ENCODE results near the gene REM2. TPM values are rescaled to one million over a fixed set of nuclear protein-coding genes. Genes with fewer than 3 reads are reported as not detected.

REM2 gene
- total RNA-seq, 4 donors from 2014 or later, result 0.19 to 0.83 (median 0.32) TPM

- Histone ChIP-seq H3K4me1 (peaks cover 31 to 81% (median 34%) of the 10 kb centered on the region in 3 donors), H3K27ac (peak overlapping the region in 3 of 4 donors; percentile 61 to 99 (median 99))
- intact Hi-C loops (cut with DNase I), result loop anchor here (10.0 kb wide), 1 partner anchor 267 kb away; no protein-coding TSS in a partner anchor
Observed at GRCh38 chr14:22841311-22841710, 41.7 kb upstream of the REM2 start.

GRCh38 chr14:22841769-22842168, 41.3 kb upstream of the REM2 start:
- H3K27ac ChIP-seq, result peak overlapping the region in 3 of 4 donors; percentile 46 to 99 (median 61)
- no peak for TF ChIP-seq POLR2A (IDR thresholded peaks at IDR 0.05)
- TF ChIP-seq CTCF (IDR thresholded peaks at IDR 0.05), result no peak
- DNase-seq, result no peak
- no peaks in the 10 kb centered on the region for H3K9me3 ChIP-seq
- WGBS, 2 donors, result 92 to 94% methylated on average over 7 to 8 of the region's 8 CpGs
- H3K36me3 ChIP-seq, result peaks cover 38 to 67% (median 54%) of the 10 kb centered on the region in 3 donors
- H3K27me3 ChIP-seq, result no peaks in the 10 kb centered on the region
- peaks cover 35 to 85% (median 38%) of the 10 kb centered on the region in 3 donors for H3K4me1 ChIP-seq
- intact Hi-C loops (cut with DNase I), result loop anchor here (10.0 kb wide), 1 partner anchor 267 kb away; no protein-coding TSS in a partner anchor
- no peak overlapping the region for H3K4me3 ChIP-seq

More at GRCh38 chr14:22841311-22841710, 41.7 kb upstream of the REM2 start:
- WGBS, 2 donors, result 84 to 93% methylated on average over 8 to 9 of the region's 9 CpGs
- H3K4me3 ChIP-seq, result no peak overlapping the region
- peaks cover 37 to 62% (median 50%) of the 10 kb centered on the region in 3 donors for H3K36me3 ChIP-seq
- TF ChIP-seq POLR2A (IDR thresholded peaks at IDR 0.05) (no peak), CTCF (IDR thresholded peaks at IDR 0.05) (no peak)
- no peaks in the 10 kb centered on the region for H3K27me3 ChIP-seq
- DNase-seq, result no peak
- H3K9me3 ChIP-seq, result no peaks in the 10 kb centered on the region

GRCh38 chr14:22842211-22843122, 40.6 kb upstream of the REM2 start:
- Histone ChIP-seq H3K9me3 (no peaks in the 10 kb centered on the region), H3K27ac (peak overlapping the region in 3 of 4 donors; percentile 46 to 99 (median 61)), H3K4me3 (no peak overlapping the region), H3K36me3 (peaks cover 38 to 73% (median 59%) of the 10 kb centered on the region in 3 donors), H3K27me3 (no peaks in the 10 kb centered on the region), H3K4me1 (peaks cover 42 to 92% (median 45%) of the 10 kb centered on the region in 3 donors)
- WGBS, 2 donors, result 85 to 87% methylated on average over 10 to 14 of the region's 28 CpGs
- DNase-seq, result no peak
- intact Hi-C loops (cut with DNase I), result loop anchor here (10.0 kb wide), 1 partner anchor 268 kb away; no protein-coding TSS in a partner anchor
- TF ChIP-seq CTCF (IDR thresholded peaks at IDR 0.05), result no peak
- no peak for TF ChIP-seq POLR2A (IDR thresholded peaks at IDR 0.05)

- intact Hi-C loops (cut with DNase I), result loop anchor here (10.0 kb wide), 1 partner anchor 269 kb away; no protein-coding TSS in a partner anchor
- 77 to 83% methylated on average over 19 to 20 of the region's 21 CpGs for WGBS, 2 donors
- Histone ChIP-seq H3K36me3 (peaks cover 38 to 73% (median 59%) of the 10 kb centered on the region in 3 donors), H3K27me3 (no peaks in the 10 kb centered on the region), H3K4me1 (peaks cover 51 to 96% (median 51%) of the 10 kb centered on the region in 3 donors), H3K9me3 (no peaks in the 10 kb centered on the region), H3K27ac (peak overlapping the region in 3 of 4 donors; percentile 40 to 99 (median 88)), H3K4me3 (no peak overlapping the region)
- TF ChIP-seq CTCF (IDR thresholded peaks at IDR 0.05), result no peak
- no peak for TF ChIP-seq POLR2A (IDR thresholded peaks at IDR 0.05)
- DNase-seq, result no peak
Observed at GRCh38 chr14:22843123-22843925, 39.7 kb upstream of the REM2 start.

Data from esophagus squamous epithelium (tissue), 5 donors.